ENCODE data around the gene ADAM19.

GRCh38 chr5:157476702-157477408 lies 98.7 kb downstream of the ADAM19 start:
- peak; percentile 88 for TF ChIP-seq CTCF (IDR thresholded peaks at IDR 0.05)
- TF ChIP-seq USF2 (IDR thresholded peaks at IDR 0.05; ENCODE audit: borderline replicate concordance, low read depth, low read length): no peak
- TF ChIP-seq IRF3 (IDR thresholded peaks at IDR 0.05; ENCODE audit: low read depth, low read length): no peak
- no peak for TF ChIP-seq JUND (IDR thresholded peaks at IDR 0.05)
- TF ChIP-seq POLR2AphosphoS5 (IDR thresholded peaks at IDR 0.05; ENCODE audit: low read depth, low read length): no peak
- no peak for TF ChIP-seq CHD2 (IDR thresholded peaks at IDR 0.05; ENCODE audit: low read length, partially characterized antibody)
- no peak for TF ChIP-seq TAF1 (IDR thresholded peaks at IDR 0.05; ENCODE audit: borderline replicate concordance, low read depth, low read length)
- no peak for TF ChIP-seq EP300 (IDR thresholded peaks at IDR 0.05; ENCODE audit: borderline replicate concordance in 1 of 2, low read depth in 1 of 2, low read length in 1 of 2)
- TF ChIP-seq MAX (IDR thresholded peaks at IDR 0.05; ENCODE audit: low read depth): no peak
- TF ChIP-seq GABPA (IDR thresholded peaks at IDR 0.05; ENCODE audit: low read depth): no peak
- peak; percentile 97 for TF ChIP-seq RAD21 (IDR thresholded peaks at IDR 0.05; ENCODE audit: low read length)
- no peak for TF ChIP-seq NFIC (IDR thresholded peaks at IDR 0.05; ENCODE audit: borderline replicate concordance)
- no peak for TF ChIP-seq RCOR1 (IDR thresholded peaks at IDR 0.05; ENCODE audit: low read length)
- TF ChIP-seq EZH2phosphoT487 (IDR thresholded peaks at IDR 0.05; ENCODE audit: borderline replicate concordance, low read depth): no peak

All from SK-N-SH (cell line).